ENCODE data around the gene MX1. TPM values are rescaled to one million over a fixed set of nuclear protein-coding genes. Genes with fewer than 3 reads are reported as not detected.

MX1 gene
- total RNA-seq, 1 experiment from 2014 or later = 6.4 TPM

GRCh38 chr21:41503331-41503730 is 77.3 kb downstream of the MX1 start:
- no TSS peak for BruUV-seq (replicated peaks)
- CTCF ChIA-PET = no interaction called here
- Histone ChIP-seq H3K79me2 (ENCODE audit: low read depth) (no peaks in the 10 kb centered on the region), H3F3A (ENCODE audit: insufficient read depth, low read depth) (no peaks in the 10 kb centered on the region; the same call in 1 of the 2 replicates), H3K4me1 (replicated peaks; ENCODE audit: insufficient read depth) (no peaks in the 10 kb centered on the region), H3K4me3 (no peak overlapping the region), H2AFZ (no peak overlapping the region), H3K27me3 (ENCODE audit: insufficient read depth, low read depth) (no peaks in the 10 kb centered on the region; the same call in 1 of the 2 replicates), H3K9me2 (ENCODE audit: insufficient read depth) (no peaks in the 10 kb centered on the region), H3K4me2 (no peak overlapping the region), H3K27ac (no peak overlapping the region), H3K9me3 (ENCODE audit: insufficient read depth, low read depth) (no peaks in the 10 kb centered on the region), H3K36me3 (ENCODE audit: low read depth) (no peaks in the 10 kb centered on the region), H4K20me1 (ENCODE audit: insufficient read depth) (no peaks in the 10 kb centered on the region)
- intact Hi-C loops (cut with micrococcal nuclease; ENCODE audit: unreplicated experiment) = loop anchor here (10.0 kb wide), 1 partner anchor 101 kb away; no protein-coding TSS in a partner anchor
- TF ChIP-seq EZH2 (IDR thresholded peaks at IDR 0.05; ENCODE audit: low read depth) (no peak), CTCF (conservative IDR thresholded peaks at IDR 0.05) (no peak)
- POLR2A ChIA-PET (ENCODE audit: unreplicated experiment) = no interaction called here
- DNase-seq = no peak

GRCh38 chr21:41504030-41504429 is 78.0 kb downstream of the MX1 start:
- TF ChIP-seq CTCF (conservative IDR thresholded peaks at IDR 0.05) (no peak), EZH2 (IDR thresholded peaks at IDR 0.05; ENCODE audit: low read depth) (no peak)
- Histone ChIP-seq H3K9me2 (ENCODE audit: insufficient read depth) (no peaks in the 10 kb centered on the region), H3K79me2 (ENCODE audit: low read depth) (no peaks in the 10 kb centered on the region), H3K9me3 (ENCODE audit: insufficient read depth, low read depth) (no peaks in the 10 kb centered on the region), H3K4me3 (no peak overlapping the region), H3K36me3 (ENCODE audit: low read depth) (no peaks in the 10 kb centered on the region), H3K27ac (no peak overlapping the region), H4K20me1 (ENCODE audit: insufficient read depth) (no peaks in the 10 kb centered on the region), H3K4me1 (replicated peaks; ENCODE audit: insufficient read depth) (no peaks in the 10 kb centered on the region), H2AFZ (no peak overlapping the region), H3K4me2 (no peak overlapping the region), H3F3A (ENCODE audit: insufficient read depth, low read depth) (no peaks in the 10 kb centered on the region; the same call in 1 of the 2 replicates), H3K27me3 (ENCODE audit: insufficient read depth, low read depth) (no peaks in the 10 kb centered on the region; the same call in 1 of the 2 replicates)
- BruUV-seq (replicated peaks) = no TSS peak
- intact Hi-C loops (cut with micrococcal nuclease; ENCODE audit: unreplicated experiment) = loop anchor here (10.0 kb wide), 1 partner anchor 101 kb away; no protein-coding TSS in a partner anchor
- no peak for DNase-seq
- POLR2A ChIA-PET (ENCODE audit: unreplicated experiment) = no interaction called here
- CTCF ChIA-PET = no interaction called here

GRCh38 chr21:41506005-41506594 is 80.1 kb downstream of the MX1 start:
- Histone ChIP-seq H3F3A (ENCODE audit: insufficient read depth, low read depth) (no peaks in the 10 kb centered on the region), H3K27me3 (ENCODE audit: insufficient read depth, low read depth) (no peaks in the 10 kb centered on the region; the same call in 1 of the 2 replicates), H3K4me1 (replicated peaks; ENCODE audit: insufficient read depth) (no peaks in the 10 kb centered on the region), H3K36me3 (ENCODE audit: low read depth) (no peaks in the 10 kb centered on the region), H3K79me2 (ENCODE audit: low read depth) (no peaks in the 10 kb centered on the region), H3K4me2 (peak overlapping the region; percentile 82; the same call in 1 of the 2 replicates), H2AFZ (no peak overlapping the region), H3K9me2 (ENCODE audit: insufficient read depth) (no peaks in the 10 kb centered on the region), H4K20me1 (ENCODE audit: insufficient read depth) (no peaks in the 10 kb centered on the region), H3K9me3 (ENCODE audit: insufficient read depth, low read depth) (no peaks in the 10 kb centered on the region), H3K27ac (no peak overlapping the region), H3K4me3 (no peak overlapping the region; the same call in 1 of the 2 replicates)
- DNase-seq = no peak
- TF ChIP-seq CTCF (conservative IDR thresholded peaks at IDR 0.05) (no peak), EZH2 (IDR thresholded peaks at IDR 0.05; ENCODE audit: low read depth) (no peak)
- POLR2A ChIA-PET (ENCODE audit: unreplicated experiment) = no interaction called here
- CTCF ChIA-PET = no interaction called here
- BruUV-seq (replicated peaks) = no TSS peak
- intact Hi-C loops (cut with micrococcal nuclease; ENCODE audit: unreplicated experiment) = loop anchor here (10.0 kb wide), 1 partner anchor 99 kb away; no protein-coding TSS in a partner anchor

Measured in PC-9 (cell line).